ENCODE data around the gene TEX51.

Gene TEX51

DNA sequence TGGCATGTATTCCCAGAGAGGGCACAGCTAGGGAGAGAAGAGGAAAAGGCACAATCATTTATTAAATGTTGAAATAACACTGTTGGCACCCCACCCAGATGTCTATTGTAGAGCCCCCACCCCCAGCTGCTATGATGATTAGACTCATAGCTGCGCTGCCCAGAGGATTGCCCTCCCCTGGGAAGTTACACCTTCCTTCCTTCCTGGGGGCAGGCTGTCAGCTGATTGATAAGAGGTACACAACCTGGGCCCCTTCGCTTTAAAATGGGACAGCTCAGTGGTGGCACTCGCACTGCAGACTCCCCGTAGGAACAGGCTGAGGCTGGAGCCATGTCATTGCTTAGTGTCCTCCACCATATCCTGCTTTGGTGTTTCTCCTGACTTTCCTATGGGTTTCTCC lies 18.1 kb downstream of the TEX51 start:
- no peak for DNase-seq

- no peak for DNase-seq
Observed at GRCh38 chr2:126921066-126921465, 22.4 kb downstream of the TEX51 start.

GRCh38 chr2:126930970-126931590 lies 32.4 kb downstream of the TEX51 start:
- DNase-seq = no peak

DNA sequence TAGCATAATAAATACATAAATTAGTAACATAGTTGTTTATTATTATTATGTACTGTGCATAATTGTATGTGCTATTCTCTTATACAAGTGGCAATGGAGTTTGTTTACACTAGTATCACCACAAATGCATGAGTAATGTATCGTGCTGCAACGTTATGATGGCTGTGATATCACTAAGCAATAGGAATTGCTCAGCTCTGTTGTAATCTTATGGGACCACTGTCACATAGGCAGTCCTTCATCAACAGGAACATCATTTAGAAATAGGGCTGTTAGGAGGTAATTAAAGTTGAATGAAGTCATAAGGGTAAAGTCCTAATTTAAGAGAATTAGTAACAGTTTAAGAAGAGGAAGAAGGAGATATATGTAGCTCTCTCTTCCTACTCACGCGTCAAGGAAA lies 33.8 kb downstream of the TEX51 start:
- no peak for DNase-seq

GRCh38 chr2:126932966-126933710 lies 34.4 kb downstream of the TEX51 start:
- DNase-seq = no peak

- no peak for DNase-seq
Observed at GRCh38 chr2:126933711-126934091, 35.0 kb downstream of the TEX51 start.

GRCh38 chr2:126934809-126935208 lies 36.1 kb downstream of the TEX51 start:
- DNase-seq = no peak

DNA sequence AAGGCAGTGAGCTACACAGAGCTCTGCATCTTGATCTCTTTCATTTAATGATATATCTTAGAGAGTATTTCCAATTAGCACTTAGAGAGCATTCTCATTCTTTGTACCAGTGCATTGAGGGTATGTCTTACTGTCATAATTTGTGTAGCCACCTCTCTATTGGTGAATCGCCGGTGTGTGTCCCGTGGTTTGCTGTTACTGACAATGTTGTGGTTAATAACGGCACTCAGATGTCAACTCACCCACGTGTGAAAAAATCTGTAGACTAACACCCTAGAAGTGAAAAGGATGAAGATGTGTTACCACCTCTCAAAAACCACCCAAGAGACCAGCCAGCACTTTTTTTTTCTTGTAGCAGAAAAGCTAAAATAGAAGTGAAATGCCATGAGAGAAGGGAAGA lies 37.1 kb downstream of the TEX51 start:
- DNase-seq = no peak

GRCh38 chr2:126936219-126936723 lies 37.6 kb downstream of the TEX51 start:
- DNase-seq = no peak

DNA sequence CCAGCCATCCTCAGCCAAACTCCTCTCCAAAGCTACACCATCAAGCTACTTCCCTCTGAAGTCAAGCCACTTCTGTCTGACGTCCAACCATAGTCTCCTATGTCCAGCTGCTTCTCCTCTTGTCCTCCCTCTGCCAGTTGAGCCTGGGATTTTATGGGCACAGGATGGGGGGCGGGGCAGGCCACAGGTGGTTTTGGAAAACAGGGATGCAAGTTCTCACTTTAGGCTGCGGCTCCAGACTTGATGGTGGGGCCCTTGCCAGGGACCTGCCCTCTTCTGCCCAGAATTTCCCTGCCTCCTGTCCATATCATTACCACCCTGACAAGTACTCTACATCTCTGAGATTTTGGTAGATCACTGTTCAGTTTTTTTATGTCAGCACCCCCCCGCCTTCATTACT lies 41.6 kb downstream of the TEX51 start:
- no peak for DNase-seq

DNA sequence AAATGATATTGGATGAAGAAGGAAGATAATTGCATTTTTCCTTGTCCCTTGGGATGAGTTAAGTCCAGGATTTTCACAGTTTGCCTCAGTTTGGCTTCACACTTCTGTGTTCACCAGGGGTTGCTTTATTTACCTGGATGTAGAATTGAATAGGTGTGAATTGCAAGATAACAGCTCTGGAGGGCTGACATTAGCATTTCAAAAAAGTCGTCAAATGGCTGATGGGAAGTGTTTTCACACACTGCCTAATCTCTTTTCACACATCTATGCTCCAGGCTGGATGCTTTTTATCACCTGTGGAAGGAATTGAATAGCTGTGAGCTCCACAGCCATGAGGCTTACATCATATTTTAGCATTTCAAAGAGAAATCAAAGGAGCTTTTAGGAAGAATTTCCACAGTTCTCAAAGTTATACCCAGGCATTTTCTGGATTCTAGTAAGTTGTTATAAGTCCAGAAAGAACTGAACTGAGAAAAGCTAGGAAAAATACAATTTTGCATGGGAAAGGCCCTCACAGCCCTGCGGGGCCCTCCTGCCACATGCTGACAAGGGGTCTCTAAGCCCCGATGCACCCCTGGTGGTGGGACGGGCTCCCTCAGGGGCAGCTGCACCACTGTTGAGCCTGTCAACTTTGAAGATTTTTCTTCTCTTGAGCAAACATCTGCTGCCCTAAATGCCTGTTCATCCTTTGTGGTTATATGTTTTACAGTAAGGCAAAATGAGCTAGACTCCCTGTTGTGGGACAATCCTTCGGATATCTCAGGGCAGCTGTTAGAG lies 43.9 kb downstream of the TEX51 start:
- no peak for DNase-seq

DNA sequence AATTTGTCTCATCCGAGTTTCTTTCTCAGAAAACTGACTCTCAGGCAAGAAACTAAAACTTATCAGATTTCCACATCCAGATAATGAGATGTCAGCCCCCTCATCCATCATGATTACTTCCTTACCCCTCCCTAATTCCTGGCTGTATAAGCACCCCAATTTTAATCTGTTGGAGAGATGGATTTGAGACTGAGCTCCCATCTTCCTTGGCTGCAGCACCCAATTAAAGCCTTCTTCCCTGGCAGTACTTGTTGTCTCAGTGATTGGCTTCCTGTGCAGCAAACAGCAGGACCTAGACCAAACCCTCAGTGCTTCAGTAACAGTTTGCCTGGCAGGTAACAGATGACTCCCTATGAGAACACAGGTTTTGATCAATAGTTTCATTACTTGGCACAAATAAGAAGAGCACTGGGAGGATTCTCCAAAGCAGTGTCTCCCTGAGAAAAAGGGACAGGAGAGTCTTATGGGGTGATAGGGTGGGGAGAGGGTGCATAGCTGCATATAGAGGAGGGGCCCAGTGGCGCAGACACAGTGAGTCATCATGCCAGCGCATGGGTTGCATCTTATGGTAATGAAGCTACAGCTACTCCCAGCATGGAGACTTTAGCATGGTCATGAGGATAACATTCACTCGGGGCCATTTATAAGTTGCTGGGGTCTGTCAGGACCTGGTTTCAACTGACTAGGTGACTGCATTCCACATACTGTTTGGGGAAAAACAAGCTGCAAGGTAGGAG lies 45.1 kb downstream of the TEX51 start:
- DNase-seq = no peak

DNA sequence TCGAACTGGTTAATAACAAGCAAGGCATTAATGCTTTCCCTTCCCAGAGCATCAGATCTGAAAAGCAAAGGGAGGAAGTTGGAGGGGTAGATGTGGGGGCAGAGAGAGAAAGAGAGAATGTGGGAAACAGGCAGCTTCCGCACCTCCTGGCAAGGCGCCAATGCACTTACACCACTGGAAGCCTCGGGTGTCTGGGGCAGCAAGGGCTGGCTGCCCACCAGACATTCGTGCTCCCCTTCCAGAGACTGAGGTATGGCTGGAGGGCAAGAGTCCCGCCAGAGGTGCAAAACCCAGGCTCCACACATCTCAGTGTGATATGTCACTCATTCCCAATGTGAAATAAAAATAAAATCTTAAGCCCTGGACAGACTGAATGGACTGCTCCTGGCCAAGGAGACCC lies 46.4 kb downstream of the TEX51 start:
- no peak for DNase-seq

DNA sequence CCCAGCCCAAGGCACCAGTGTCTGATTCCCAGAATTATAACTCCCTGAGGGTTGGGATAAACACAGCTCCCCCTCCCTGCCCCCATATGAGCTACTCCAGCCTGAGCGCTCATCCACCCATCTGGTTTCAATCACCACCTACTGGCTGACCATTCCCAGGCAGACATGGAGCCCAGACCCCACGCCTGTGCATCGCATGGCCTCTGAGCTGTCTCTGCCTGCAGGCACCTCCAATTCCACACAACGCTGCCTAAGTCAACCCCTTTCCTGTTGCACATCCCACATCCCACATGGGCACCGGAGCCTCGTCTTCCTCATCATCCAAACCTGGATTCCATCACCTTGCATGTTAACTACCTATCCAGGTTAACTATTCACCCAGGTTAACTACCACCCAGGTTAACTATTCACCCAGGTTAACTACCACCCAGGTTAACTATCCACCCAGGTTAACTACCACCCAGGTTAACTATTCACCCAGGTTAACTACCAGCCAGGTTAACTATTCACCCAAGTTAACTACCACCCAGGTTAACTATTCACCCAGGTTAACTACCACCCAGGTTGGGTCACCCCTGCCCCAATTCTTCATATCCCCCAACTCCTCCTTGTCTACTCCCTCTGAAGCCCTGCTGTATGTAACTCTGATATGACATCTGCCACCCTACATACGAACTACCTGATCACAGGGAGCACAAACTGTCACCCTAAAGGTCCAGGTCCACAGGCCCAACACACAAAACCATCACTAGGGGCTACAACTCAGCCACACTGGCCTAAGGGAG lies 47.8 kb downstream of the TEX51 start:
- DNase-seq = no peak

GRCh38 chr2:126947103-126947429 lies 48.4 kb downstream of the TEX51 start:
- no peak for DNase-seq

GRCh38 chr2:126949775-126950174 lies 51.1 kb downstream of the TEX51 start:
- DNase-seq = no peak

DNA sequence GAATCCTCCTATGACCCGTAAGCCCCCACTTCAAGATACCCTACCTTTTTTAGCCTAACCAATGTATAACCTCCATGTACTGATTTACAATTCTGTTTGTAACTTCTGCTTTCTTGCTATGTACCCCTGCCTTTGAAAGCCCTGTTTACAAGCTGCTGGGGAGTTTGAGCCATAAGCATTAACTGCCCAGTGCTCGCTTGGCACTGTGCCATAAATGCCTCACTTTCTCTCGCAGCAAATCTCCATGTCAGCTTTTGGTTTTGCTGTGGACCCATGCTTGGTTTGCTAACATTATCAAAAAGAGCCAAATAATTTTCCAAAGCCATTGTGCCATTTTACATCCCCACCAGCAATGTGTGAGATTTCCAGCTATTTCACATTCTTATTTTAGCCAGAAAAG lies 51.8 kb downstream of the TEX51 start:
- no peak for DNase-seq

All from cortex of kidney (tissue), 1 donor.